ENCODE data around the gene SS18L1.

SS18L1 gene

DNA sequence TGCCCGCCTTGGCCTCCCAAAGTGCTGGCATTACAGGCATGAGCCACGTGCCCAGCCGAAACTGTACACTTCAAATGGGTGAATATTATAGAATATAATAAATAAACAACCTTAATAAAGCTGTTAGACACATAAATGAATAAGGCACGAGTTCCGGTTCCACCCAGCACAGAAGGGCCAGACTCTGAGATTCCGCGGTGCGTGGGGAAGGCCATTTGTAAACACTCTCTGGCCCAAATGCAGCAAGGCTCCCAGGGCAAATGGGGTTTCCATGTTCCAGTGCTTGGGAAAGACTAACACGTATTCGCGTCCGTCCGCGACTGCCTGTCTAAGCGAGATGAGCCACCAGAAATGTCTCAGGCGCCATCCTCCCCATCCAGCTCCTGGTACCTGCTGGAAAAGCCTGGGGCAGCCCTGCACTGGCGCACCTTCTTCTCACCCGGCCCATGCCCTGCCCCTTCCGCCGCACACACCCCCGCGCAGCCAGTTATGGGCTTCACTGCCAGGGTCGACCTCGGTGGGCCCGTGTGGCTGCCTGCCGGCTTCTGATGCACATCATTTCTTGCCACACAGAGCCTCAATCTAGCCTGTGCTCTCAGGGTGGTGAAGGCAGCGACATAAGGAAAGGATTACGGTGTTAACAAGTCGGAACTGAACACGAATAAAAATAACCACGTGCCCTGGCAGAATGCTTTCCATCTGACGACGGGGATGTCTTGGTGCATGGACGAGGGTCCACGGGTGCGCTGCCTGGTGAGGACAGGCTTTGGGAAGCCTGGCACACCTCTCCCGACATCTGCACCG, 26.8 kb upstream of the SS18L1 start:
- DNase-seq (ENCODE audit: low spot score) = no peak
- no peak for TF ChIP-seq CTCF (IDR thresholded peaks at IDR 0.05; ENCODE audit: extremely low read depth, insufficient read depth, missing control alignments)
- in situ Hi-C loops (cut with MboI; ENCODE audit: low pct_unique_long_range_greater_than_20kb, low sequenced_read_pairs, unreplicated experiment) = no loop called here

DNA sequence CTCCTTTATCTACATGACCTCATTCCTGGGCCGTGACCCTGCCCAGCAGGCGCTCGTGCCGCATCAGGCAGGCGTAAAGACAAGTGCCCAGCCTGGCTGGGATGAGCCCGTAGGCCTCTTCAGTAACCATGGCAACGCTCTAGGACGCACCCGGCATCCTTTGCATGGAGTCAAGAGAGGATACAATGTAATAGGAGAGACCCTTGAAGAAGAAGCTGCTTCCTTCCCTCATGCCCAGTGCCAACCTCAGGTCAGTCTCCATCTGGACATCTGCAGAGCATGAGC, 26.3 kb upstream of the SS18L1 start:
- in situ Hi-C loops (cut with MboI; ENCODE audit: low pct_unique_long_range_greater_than_20kb, low sequenced_read_pairs, unreplicated experiment) = no loop called here
- no peak for TF ChIP-seq CTCF (IDR thresholded peaks at IDR 0.05; ENCODE audit: extremely low read depth, insufficient read depth, missing control alignments)
- no peak for DNase-seq (ENCODE audit: low spot score)

GRCh38 chr20:62117658-62118057, 25.9 kb upstream of the SS18L1 start:
- in situ Hi-C loops (cut with MboI; ENCODE audit: low pct_unique_long_range_greater_than_20kb, low sequenced_read_pairs, unreplicated experiment) = no loop called here
- no peak for TF ChIP-seq CTCF (IDR thresholded peaks at IDR 0.05; ENCODE audit: extremely low read depth, insufficient read depth, missing control alignments)
- no peak for DNase-seq (ENCODE audit: low spot score)

DNA sequence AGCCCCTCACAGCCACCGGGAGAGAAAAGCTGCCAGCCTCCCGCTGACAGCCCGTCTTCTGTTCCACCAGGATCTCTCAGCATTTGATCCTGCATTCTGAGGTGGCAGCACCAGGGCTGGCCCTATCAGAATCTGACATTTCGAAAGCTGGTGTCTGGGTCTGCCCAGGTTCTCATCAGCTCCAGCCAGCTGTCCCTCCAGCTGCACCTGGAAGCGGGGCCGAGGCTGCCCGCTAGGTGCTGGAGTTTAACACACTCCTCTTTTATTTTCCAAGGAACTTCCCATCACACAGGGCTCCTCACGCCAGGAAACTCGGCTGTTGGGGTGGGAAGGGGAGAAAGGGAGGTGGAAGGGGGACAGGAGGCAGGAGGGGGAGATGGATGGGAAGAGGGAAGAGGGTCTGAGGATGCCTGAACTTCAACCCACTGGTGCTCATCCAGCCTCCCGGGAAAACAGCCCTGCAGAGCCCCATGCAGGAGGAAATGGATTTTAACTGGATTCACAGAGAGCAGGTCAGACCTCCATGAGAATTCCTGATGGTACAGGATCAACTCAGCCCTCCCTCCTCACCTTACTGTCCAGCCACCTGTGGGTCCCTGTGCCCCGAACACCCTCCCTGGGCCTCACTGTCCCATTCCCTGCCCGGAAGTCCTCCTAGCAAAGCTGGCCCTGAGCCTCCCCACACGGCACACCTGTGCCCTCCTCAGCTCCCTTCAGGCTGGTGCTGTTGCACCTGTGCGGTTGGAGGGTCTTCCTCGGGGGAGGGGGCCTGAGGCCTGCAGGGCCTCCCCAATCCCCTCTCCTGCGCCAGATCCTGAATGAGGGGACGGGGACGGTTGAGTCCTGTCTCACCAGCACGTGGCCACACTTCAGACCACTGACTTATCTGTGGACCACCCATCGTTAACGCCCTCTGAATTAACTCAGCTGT, 25.2 kb upstream of the SS18L1 start:
- DNase-seq (ENCODE audit: low spot score) = no peak
- no peak for TF ChIP-seq CTCF (IDR thresholded peaks at IDR 0.05; ENCODE audit: extremely low read depth, insufficient read depth, missing control alignments)
- in situ Hi-C loops (cut with MboI; ENCODE audit: low pct_unique_long_range_greater_than_20kb, low sequenced_read_pairs, unreplicated experiment) = no loop called here

DNA sequence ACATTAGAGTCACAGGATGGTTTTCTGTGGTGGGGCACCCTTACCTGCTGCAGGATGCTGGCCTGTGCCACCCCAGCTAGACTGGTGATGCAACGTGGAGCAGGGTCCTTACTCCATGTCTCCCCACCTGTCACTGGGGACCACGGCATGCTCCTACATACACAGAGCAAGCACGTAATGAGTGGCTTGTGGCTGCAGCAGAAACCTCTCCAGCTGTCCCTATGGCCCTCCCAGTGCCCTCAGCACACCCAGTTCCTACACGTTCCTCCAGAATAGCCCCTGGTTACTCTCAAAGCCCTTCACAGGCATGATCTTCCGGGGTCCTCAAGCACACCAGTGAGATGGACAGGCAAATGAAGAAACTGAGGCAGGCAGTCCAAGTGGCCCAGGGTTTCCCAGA, 24.5 kb upstream of the SS18L1 start:
- TF ChIP-seq CTCF (IDR thresholded peaks at IDR 0.05; ENCODE audit: extremely low read depth, insufficient read depth, missing control alignments) = no peak
- in situ Hi-C loops (cut with MboI; ENCODE audit: low pct_unique_long_range_greater_than_20kb, low sequenced_read_pairs, unreplicated experiment) = no loop called here

GRCh38 chr20:62119591-62120364, 23.8 kb upstream of the SS18L1 start:
- TF ChIP-seq CTCF (IDR thresholded peaks at IDR 0.05; ENCODE audit: extremely low read depth, insufficient read depth, missing control alignments) = no peak
- in situ Hi-C loops (cut with MboI; ENCODE audit: low pct_unique_long_range_greater_than_20kb, low sequenced_read_pairs, unreplicated experiment) = no loop called here
- no peak for DNase-seq (ENCODE audit: low spot score)

More for the DNA sequence above, 24.5 kb upstream of the SS18L1 start:
- no peak for DNase-seq (ENCODE audit: low spot score)

Data from GM13977 (cell line).